ENCODE data around the gene CFH.

The CFH gene

DNA sequence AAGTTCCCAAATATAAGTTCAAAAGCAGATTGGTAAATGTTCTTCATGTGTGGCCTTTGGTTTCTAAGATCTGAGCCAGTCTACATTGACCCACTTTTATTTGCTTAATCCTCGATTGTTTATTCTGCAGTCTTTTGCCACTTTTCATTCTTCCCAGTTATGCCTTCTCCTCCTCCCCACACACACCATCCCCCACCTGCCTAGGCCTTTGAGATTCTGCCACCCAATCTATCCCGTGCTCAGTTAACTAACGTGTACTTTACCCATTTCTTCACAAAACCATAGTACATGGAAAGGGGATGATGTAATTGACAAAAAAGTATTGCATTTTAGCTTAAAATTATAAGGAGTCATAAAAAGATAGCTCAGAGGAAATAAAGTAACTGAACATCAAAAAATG, 3.7 kb downstream of the CFH start:
- no peak for DNase-seq
- Histone ChIP-seq H3K4me1 (no peaks in the 10 kb centered on the region), H3K36me3 (no peaks in the 10 kb centered on the region), H3K27me3 (no peaks in the 10 kb centered on the region), H3K4me3 (ENCODE audit: low read depth, low read length) (no peak overlapping the region), H3K9me3 (no peaks in the 10 kb centered on the region)
- no peak for TF ChIP-seq CTCF (IDR thresholded peaks at IDR 0.05; ENCODE audit: low read depth, low read length)

- H3K4me3 ChIP-seq (ENCODE audit: low read depth, low read length): no peak overlapping the region
- H3K9me3 ChIP-seq: no peaks in the 10 kb centered on the region
- no peak for DNase-seq
- no peak for TF ChIP-seq CTCF (IDR thresholded peaks at IDR 0.05; ENCODE audit: low read depth, low read length)
- H3K36me3 ChIP-seq: no peaks in the 10 kb centered on the region
- H3K4me1 ChIP-seq: no peaks in the 10 kb centered on the region
- no peaks in the 10 kb centered on the region for H3K27me3 ChIP-seq
Measured at GRCh38 chr1:196659471-196659870, 7.6 kb downstream of the CFH start.

DNA sequence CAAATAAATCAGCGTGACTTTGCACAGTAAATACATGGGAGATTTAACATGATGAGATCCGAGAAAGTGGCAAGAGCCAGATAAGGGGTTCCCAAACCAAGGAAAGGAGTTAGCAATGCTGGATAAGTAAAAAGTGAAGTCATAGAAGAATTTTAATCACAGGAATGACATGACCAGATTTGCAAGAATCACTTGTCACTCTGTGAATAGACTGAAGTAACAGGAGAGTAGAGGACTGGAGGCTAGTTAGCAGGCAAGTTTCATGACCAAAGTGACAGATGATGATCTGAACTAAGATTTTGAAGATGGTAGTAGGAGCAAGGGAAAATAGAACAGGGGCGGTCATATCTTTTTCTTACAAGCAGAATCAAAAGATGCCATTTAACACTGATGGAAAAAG, 8.4 kb downstream of the CFH start:
- TF ChIP-seq CTCF (IDR thresholded peaks at IDR 0.05; ENCODE audit: low read depth, low read length): no peak
- Histone ChIP-seq H3K4me3 (ENCODE audit: low read depth, low read length) (no peak overlapping the region), H3K9me3 (no peaks in the 10 kb centered on the region), H3K4me1 (no peaks in the 10 kb centered on the region), H3K27me3 (no peaks in the 10 kb centered on the region), H3K36me3 (no peaks in the 10 kb centered on the region)
- no peak for DNase-seq

- no peaks in the 10 kb centered on the region for H3K4me1 ChIP-seq
- peak; percentile 46 for TF ChIP-seq CTCF (IDR thresholded peaks at IDR 0.05; ENCODE audit: low read depth, low read length)
- peak; percentile 16 for DNase-seq
- H3K9me3 ChIP-seq: no peaks in the 10 kb centered on the region
- H3K27me3 ChIP-seq: no peaks in the 10 kb centered on the region
- no peaks in the 10 kb centered on the region for H3K36me3 ChIP-seq
- H3K4me3 ChIP-seq (ENCODE audit: low read depth, low read length): no peak overlapping the region
Measured at GRCh38 chr1:196660852-196661251, 9.0 kb downstream of the CFH start.

DNA sequence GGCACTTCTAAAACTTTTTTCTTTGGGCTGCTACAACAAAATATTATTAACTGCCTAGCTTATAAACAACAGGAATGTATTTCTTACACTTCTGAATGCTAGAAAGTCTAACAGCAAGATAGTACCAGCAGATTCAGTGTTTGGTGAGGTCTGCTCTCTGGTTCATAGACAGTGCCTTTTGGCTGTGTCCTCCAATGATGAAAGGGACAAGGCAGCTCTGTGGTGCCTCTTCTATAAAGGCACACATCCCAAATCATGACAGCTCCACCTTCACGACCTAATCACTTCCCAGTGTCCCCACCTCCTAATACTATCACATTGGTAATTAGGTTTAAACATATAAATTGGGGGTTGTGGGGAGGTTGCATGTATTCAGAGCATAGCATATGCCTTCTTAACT, 9.5 kb downstream of the CFH start:
- H3K36me3 ChIP-seq: no peaks in the 10 kb centered on the region
- no peaks in the 10 kb centered on the region for H3K27me3 ChIP-seq
- H3K4me1 ChIP-seq: no peaks in the 10 kb centered on the region
- DNase-seq: no peak
- no peak overlapping the region for H3K4me3 ChIP-seq (ENCODE audit: low read depth, low read length)
- H3K9me3 ChIP-seq: no peaks in the 10 kb centered on the region
- no peak for TF ChIP-seq CTCF (IDR thresholded peaks at IDR 0.05; ENCODE audit: low read depth, low read length)

GRCh38 chr1:196667131-196667530, 15.3 kb downstream of the CFH start:
- Histone ChIP-seq H3K9me3 (no peaks in the 10 kb centered on the region), H3K4me1 (no peaks in the 10 kb centered on the region), H3K36me3 (no peaks in the 10 kb centered on the region), H3K27me3 (no peaks in the 10 kb centered on the region), H3K4me3 (ENCODE audit: low read depth, low read length) (no peak overlapping the region)
- TF ChIP-seq CTCF (IDR thresholded peaks at IDR 0.05; ENCODE audit: low read depth, low read length): no peak
- no peak for DNase-seq

Measured in BE2C (cell line).